ENCODE data around the gene HTT-AS.
"Not testable (repeated sequence)": the region's sequence is repeated elsewhere in the genome, so short reads cannot be mapped to it uniquely, and the experiment has no call there.

Gene HTT-AS

GRCh38 chr4:3085948-3086670 is 11.8 kb upstream of the HTT-AS start:
- no peak for DNase-seq

GRCh38 chr4:3083732-3084131 is 9.4 kb upstream of the HTT-AS start:
- DNase-seq = no peak

GRCh38 chr4:3082925-3083515 is 8.7 kb upstream of the HTT-AS start:
- no peak for DNase-seq

- DNase-seq = no peak
Measured at GRCh38 chr4:3079694-3080123, 5.4 kb upstream of the HTT-AS start.

- no peak for DNase-seq
Measured at GRCh38 chr4:3077796-3078195, 3.5 kb upstream of the HTT-AS start.

DNA sequence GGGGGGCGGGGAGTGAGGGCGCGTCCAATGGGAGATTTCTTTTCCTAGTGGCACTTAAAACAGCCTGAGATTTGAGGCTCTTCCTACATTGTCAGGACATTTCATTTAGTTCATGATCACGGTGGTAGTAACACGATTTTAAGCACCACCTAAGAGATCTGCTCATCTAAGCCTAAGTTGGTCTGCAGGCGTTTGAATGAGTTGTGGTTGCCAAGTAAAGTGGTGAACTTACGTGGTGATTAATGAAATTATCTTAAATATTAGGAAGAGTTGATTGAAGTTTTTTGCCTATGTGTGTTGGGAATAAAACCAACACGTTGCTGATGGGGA is 1.3 kb upstream of the HTT-AS start:
- no peak for DNase-seq

- DNase-seq = no peak
Measured at GRCh38 chr4:3074846-3075651, 711 bp upstream of the HTT-AS start.

- DNase-seq = no peak
Measured at GRCh38 chr4:3073158-3074077, 920 bp downstream of the HTT-AS start.

- no peak for DNase-seq
Measured at GRCh38 chr4:3071811-3072210, 2.5 kb downstream of the HTT-AS start.

DNA sequence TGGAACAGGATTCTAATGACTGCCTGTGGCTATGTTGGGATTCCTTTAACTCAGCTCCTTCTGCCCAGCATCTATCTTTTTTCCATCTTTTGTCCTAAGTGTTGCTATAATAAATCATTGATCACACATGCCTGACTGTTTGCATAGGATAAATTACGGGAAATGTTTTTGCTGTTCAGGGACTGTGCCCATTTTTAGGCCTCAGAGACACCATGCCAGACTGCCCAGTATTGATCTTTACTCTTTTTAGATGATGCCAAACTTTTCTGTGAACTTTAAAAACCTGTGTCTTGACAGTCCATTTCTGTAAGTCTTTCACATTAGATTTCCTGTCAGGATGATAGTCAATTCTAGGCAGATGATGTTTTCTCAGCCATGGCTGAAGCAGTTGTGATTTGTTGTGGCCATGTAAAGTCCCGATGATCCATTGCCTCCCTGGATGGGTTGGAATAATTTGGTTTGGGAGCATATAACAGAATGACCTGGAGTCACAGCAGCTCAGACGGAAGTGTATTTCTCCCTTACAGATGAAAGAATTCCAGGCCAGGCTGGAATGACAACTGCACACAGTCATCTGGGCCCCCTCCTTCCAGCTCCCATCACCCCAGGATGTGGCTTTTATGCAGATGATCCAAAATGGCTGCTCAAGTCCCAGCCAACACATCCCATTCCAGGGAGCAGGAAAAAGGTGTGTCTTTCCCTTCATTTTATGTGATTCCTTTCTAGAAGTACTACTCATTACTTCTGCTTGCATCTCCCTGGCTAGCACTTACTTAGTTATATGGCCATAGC is 3.4 kb downstream of the HTT-AS start:
- DNase-seq = no peak

GRCh38 chr4:3069661-3070199 is 4.6 kb downstream of the HTT-AS start:
- DNase-seq = no peak

- no peak for DNase-seq
Measured at GRCh38 chr4:3067473-3068001, 6.8 kb downstream of the HTT-AS start.

DNA sequence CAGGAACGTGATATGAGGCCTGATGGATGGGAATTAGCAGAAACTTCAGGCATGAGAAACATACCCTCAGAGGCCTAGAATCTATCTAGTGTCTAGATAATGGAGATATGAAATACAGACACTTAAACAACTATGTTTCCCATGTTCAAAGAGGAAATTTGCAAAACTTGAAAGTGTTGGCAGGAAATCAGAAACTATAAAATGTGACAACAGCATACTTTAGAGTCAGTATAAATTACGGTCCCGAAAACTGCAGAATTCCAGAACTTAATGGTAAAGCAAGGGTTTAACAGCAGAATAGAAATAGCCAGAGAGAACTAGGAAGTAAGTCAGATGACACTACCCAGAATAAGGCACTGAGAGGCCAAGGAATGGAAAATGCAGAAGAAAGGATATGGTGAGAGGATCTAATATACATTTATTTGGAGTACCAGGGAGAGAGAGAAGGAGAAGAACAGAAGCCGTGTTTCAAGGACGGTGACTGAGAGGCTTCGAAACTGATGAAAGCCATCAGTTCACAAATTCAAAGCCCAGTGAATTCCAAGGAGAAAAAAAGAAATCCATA is 7.4 kb downstream of the HTT-AS start:
- DNase-seq = no peak

GRCh38 chr4:3065551-3065950 is 8.8 kb downstream of the HTT-AS start:
- DNase-seq = no peak

DNA sequence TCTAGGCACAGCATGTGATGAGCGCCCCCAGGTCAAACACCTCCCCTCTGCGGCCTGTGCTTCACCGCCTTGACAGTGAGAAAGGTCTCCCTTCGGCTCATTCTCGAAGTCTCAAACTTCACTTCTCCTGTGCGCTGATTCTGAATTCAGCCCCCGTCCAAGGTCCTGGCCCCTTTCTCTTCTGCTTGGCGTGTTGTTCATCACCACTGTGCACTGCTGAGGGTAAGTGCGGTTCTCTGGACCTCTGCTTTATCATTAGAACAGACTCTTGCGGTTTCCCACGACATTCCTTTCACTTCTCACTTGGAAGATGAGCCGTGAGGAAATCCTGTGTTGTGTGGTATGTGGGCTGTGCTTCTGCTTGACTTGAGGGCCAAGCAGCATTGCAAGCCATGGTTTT is 11.9 kb downstream of the HTT-AS start:
- no peak for DNase-seq

GRCh38 chr4:3060946-3061345 is 13.4 kb downstream of the HTT-AS start:
- DNase-seq = no peak

GRCh38 chr4:3059943-3060342 is 14.4 kb downstream of the HTT-AS start:
- DNase-seq = no peak

DNA sequence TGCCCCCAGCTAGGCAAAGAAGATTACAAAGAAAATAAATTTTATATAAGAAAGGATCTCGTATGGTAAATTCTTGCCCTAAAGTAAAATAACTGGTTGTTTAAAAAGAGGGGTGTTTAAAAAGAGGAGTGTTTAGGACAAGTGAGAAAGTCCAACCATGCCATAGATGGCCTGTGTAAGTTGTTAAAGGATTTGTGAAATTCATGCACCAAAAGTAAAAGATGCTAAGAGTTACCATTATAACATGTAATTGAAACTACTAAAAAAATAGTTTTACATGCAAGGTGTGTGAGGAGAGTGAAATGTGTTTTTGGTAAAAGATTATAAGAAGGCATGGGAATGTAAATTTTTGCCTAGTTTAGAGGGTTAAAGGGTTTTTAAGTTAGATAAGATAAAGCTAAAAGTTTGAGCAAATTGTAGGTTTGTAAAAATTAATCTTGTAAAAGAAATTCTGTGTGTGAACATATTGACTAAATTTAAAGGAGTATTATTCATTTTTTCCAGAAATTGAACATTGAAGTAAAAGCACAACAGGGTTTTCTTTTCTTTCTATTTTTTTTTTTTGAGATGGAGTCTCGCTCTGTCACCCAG is 20.1 kb downstream of the HTT-AS start:
- DNase-seq = no peak

DNA sequence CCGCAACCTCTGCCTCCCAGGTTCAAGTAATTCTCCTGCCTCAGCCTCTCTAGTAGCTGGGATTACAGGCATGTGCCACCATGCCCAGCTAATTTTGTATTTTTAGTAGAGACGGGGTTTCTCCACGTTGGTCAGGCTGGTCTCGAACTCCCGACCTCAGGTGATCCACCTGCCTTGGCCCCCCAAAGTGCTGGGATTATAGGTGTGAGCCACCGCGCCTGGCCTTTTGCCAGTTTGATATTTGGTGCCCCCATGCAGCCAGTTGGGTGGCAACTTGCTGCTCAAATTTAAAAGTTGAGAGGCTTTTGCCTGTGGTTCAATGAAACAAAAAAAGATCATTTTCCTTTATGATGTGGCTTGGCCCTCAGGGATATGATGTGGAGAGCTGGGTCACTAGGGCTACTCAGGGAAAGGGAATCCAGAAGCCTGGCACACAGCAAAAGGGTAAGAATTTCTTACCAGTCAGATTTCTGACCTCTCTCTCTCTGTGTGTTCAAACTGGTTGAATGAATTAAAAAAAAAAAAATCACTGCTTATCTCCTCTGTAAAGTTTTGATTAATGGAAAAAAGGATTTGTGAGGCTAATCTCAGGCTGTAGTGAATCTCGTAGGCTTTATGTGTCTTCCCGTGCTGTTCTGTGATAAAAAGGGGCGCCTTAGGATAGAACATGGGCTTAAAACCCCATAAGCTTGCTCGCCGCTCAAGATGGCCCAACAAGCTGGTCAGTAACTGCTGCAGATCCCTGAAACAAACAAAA is 23.0 kb downstream of the HTT-AS start:
- not testable (repeated sequence) for DNase-seq
